ENCODE results near the gene RAB40A.
A peak's percentile ranks its signal among the peaks of the same experiment; 100 is the strongest.
"Not testable (repeated sequence)": the region's sequence is repeated elsewhere in the genome, so short reads cannot be mapped to it uniquely, and the experiment has no call there.

The RAB40A gene

DNA sequence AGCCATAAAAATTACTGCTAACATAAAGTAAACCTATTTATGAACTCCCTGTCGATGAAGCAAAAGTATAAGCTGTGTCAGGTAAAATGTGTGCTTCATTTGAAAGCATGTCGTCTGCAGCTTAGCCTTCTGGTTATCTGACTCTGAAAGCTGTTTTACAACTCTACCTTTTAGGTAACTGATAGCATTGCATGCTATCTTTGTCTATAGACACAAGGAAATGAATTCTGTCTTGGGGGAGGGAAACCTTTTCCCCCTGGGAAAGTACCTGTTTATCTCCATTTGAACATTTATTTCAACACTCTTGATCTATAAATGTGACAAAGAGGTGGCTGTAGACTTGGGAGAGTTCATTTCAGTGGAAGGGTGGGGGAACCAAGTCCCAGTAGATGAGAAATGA, 51.4 kb downstream of the RAB40A start:
- no peak overlapping the region for H3K4me3 Mint-ChIP-seq
- ATAC-seq (replicated peaks) (no peak), DNase-seq (no peak)
- H3K4me1 Mint-ChIP-seq (ENCODE audit: low read depth in 2 of 2): peaks cover 3 to 4% of the 10 kb centered on the region in 2 donors
- no peaks in the 10 kb centered on the region for H3K36me3 Mint-ChIP-seq (ENCODE audit: insufficient read depth)
- H3K27me3 Mint-ChIP-seq: peaks cover 7 to 16% of the 10 kb centered on the region in 2 donors
- no peak overlapping the region for H3K27ac Mint-ChIP-seq
- no peaks in the 10 kb centered on the region for H3K9me3 Mint-ChIP-seq

- no peaks in the 10 kb centered on the region for H3K9me3 Mint-ChIP-seq
- H3K4me1 Mint-ChIP-seq (ENCODE audit: low read depth in 2 of 2): peaks cover 3 to 4% of the 10 kb centered on the region in 2 donors
- no peak for ATAC-seq (replicated peaks)
- no peaks in the 10 kb centered on the region for H3K36me3 Mint-ChIP-seq (ENCODE audit: insufficient read depth)
- no peak overlapping the region for H3K27ac Mint-ChIP-seq
- H3K27me3 Mint-ChIP-seq: peaks cover 11 to 16% of the 10 kb centered on the region in 2 donors
- DNase-seq: no peak
- no peak overlapping the region for H3K4me3 Mint-ChIP-seq
Observed at GRCh38 chrX:103467156-103467555, 52.1 kb downstream of the RAB40A start.

GRCh38 chrX:103464774-103465117, 54.5 kb downstream of the RAB40A start:
- Mint-ChIP-seq H3K27ac (no peak overlapping the region), H3K9me3 (no peaks in the 10 kb centered on the region), H3K4me3 (peak overlapping the region; percentile 84 to 92), H3K36me3 (ENCODE audit: insufficient read depth) (no peaks in the 10 kb centered on the region), H3K4me1 (ENCODE audit: low read depth in 2 of 2) (peaks cover 3 to 4% of the 10 kb centered on the region in 2 donors), H3K27me3 (peaks cover 13 to 14% of the 10 kb centered on the region in 2 donors)
- ATAC-seq (replicated peaks): peak; percentile 91
- peak; percentile 53 to 71 (median 54) for DNase-seq

- no peaks in the 10 kb centered on the region for H3K36me3 Mint-ChIP-seq (ENCODE audit: insufficient read depth)
- H3K27ac Mint-ChIP-seq: no peak overlapping the region
- peaks cover 3 to 4% of the 10 kb centered on the region in 2 donors for H3K4me1 Mint-ChIP-seq (ENCODE audit: low read depth in 2 of 2)
- ATAC-seq (replicated peaks): peak; percentile 73
- DNase-seq: peak in 1 of 3 experiments; percentile 1
- H3K4me3 Mint-ChIP-seq: peak overlapping the region; percentile 84 to 92
- H3K9me3 Mint-ChIP-seq: no peaks in the 10 kb centered on the region
- peaks cover 7 to 14% of the 10 kb centered on the region in 2 donors for H3K27me3 Mint-ChIP-seq
Observed at GRCh38 chrX:103464072-103464773, 55.1 kb downstream of the RAB40A start.

DNA sequence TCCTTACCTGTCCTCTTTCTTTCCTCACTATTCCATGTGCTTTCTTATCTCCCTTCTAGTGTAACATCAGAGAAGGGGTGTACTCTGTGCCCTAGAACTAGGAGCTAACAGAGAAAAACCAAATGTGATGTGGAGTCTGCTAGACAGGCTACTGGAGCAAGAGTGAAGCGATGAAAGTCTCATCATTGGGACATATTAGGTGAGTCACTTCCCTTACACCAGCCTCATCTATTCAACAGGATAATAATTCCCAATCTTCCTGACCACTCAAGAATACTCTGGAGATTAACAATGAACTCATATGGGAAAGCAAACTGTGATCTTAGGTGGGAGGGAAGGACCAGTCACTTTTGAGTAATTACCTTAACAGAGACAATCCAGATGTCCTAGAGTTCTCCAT, 58.1 kb downstream of the RAB40A start:
- Mint-ChIP-seq H3K27me3 (peaks cover 0 to 14% of the 10 kb centered on the region in 2 donors), H3K36me3 (ENCODE audit: insufficient read depth) (no peaks in the 10 kb centered on the region), H3K9me3 (no peaks in the 10 kb centered on the region), H3K4me1 (ENCODE audit: low read depth in 2 of 2) (peaks cover 3 to 4% of the 10 kb centered on the region in 2 donors), H3K27ac (no peak overlapping the region), H3K4me3 (no peak overlapping the region)
- DNase-seq: no peak
- ATAC-seq (replicated peaks): no peak

- H3K4me1 Mint-ChIP-seq (ENCODE audit: low read depth in 2 of 2): not testable (repeated sequence)
- DNase-seq: peak in 1 of 3 experiments; percentile 0
Observed at GRCh38 chrX:103460001-103460755, 59.1 kb downstream of the RAB40A start.

DNA sequence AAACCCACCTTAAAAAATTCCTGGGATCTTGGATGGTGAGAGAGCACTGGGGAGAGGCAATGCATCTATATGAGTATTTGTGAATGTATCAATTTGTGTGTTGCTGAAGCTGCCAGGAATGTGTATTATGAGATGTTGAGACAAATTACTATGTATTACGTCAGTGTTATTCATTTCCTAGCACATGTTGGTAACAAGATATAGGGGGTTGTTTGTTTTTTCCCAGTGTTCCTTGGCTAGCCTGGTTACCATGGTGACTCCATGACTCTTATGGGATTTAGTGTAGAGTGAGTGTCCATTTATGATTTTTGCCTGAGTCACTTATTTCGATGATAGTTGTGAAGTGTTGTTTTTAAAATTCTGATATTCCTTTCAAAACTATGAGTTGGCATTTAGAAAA, 65.6 kb downstream of the RAB40A start:
- Mint-ChIP-seq H3K4me3 (no peak overlapping the region), H3K4me1 (ENCODE audit: low read depth in 2 of 2) (no peaks in the 10 kb centered on the region), H3K27me3 (no peaks in the 10 kb centered on the region), H3K27ac (no peak overlapping the region), H3K9me3 (no peaks in the 10 kb centered on the region), H3K36me3 (ENCODE audit: insufficient read depth) (no peaks in the 10 kb centered on the region)
- ATAC-seq (replicated peaks): no peak
- DNase-seq: no peak

More at GRCh38 chrX:103460001-103460755, 59.1 kb downstream of the RAB40A start:
- H3K36me3 Mint-ChIP-seq (ENCODE audit: insufficient read depth); H3K9me3 Mint-ChIP-seq; ATAC-seq (replicated peaks); H3K27ac Mint-ChIP-seq: not testable (repeated sequence)
- H3K4me3 Mint-ChIP-seq: peak overlapping the region in 1 of 2 donors; percentile 25
- peaks cover 0 to 14% of the 10 kb centered on the region in 2 donors for H3K27me3 Mint-ChIP-seq
